NCI-H2107 (cell line): ENCODE results near the gene MAGEA4.

Experiments used
- DNase-seq: peaks from one replicate; lab custom pipeline; 2025; lab: John Stamatoyannopoulos, UW

MAGEA4 gene

DNA sequence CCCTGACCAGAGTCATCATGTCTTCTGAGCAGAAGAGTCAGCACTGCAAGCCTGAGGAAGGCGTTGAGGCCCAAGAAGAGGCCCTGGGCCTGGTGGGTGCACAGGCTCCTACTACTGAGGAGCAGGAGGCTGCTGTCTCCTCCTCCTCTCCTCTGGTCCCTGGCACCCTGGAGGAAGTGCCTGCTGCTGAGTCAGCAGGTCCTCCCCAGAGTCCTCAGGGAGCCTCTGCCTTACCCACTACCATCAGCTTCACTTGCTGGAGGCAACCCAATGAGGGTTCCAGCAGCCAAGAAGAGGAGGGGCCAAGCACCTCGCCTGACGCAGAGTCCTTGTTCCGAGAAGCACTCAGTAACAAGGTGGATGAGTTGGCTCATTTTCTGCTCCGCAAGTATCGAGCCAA lies 11.0 kb downstream of the MAGEA4 start:
- DNase-seq: no peak

DNA sequence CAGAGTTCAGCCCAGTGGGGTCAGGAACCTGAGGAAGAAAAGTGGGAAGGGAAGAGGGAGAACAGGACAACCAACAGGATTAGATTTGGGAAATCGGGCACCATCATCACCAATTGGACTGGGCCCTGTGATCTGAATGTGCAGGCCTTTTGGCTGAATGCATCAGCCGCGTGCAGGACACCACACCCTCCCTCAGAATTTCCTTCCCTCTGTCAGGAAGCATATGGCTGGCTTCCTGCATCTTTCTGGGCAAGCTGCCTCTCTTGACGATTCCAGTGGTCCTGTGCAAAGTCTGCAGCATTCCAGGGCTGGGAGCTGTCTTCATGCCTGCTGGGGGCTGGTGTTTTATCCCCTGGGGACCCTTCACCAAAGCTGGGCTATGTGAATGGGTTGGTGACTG lies 16.4 kb downstream of the MAGEA4 start:
- no peak for DNase-seq

DNA sequence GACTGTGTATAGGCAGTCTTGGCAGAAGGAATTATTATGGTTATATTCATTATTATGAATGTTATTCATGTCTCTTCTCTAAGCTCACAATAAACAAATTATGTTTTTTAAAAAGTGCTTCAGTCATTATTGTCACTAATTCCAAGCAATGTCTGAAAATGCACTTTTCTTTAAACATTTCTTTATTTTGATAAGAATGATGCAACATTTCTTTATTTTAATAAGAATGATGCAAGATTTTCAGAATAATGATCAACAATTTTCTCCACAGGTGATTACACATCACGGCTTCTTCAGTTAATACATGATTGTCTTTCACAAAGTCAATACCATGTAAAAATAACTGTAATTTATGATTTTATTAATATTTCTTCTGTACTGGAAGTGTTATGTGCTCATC lies 22.7 kb downstream of the MAGEA4 start:
- no peak for DNase-seq

DNA sequence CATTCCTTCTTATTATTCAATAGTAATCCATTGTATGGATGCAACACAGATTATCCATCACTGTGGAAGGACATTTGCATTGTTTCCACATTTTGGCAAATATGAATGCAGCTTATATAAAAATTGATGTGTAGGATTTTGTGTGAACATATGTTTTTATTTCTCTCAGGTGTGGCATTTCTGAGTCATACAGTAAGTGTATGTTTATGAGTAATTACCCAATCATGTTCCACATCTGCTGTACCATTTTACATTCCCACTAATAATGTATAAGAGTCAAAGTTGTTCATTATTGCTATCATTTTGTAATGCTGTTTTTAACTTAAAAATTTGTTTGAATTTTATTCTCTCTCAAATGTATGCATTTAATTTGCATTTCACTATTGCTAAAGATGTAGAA lies 25.5 kb downstream of the MAGEA4 start:
- no peak for DNase-seq

DNA sequence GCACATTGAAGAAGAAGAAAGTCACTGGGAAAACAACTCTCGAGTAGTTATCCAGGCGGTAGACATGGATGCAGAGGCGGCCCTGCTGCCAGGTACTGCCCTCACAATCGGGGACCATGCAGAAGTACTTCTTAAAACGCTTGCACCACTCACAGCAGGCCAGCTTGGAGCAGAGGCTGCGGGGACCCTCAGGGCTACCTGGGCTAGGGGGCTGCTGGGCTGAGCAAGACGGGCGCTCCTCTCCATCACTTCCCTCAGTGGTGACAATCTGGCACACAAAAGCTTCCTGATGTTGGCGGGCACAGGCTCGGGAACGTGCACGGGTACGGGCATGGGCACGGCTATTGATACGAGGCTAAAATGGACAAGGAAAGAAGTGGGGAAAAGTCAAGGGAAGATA lies 42.0 kb downstream of the MAGEA4 start:
- DNase-seq: no peak

DNA sequence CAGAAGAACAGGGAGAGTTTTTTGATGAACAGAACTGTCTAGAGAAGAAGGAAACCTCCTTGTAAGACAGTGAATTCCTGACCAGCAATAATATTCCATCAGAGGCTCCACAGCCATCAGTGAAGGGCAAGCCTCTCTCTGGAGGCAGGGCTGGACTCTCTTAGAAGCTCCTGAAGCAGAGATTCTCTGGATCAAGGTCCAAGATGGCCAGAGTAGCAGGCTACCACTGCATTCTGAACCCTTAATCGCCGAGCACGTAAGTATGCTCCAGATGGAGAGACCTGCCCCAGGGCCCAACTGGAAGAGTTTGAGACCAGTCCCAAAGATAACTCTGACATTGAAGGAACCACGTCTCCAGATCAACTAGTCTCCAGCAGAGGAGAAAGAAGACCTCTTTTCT lies 45.4 kb downstream of the MAGEA4 start:
- DNase-seq: no peak

DNA sequence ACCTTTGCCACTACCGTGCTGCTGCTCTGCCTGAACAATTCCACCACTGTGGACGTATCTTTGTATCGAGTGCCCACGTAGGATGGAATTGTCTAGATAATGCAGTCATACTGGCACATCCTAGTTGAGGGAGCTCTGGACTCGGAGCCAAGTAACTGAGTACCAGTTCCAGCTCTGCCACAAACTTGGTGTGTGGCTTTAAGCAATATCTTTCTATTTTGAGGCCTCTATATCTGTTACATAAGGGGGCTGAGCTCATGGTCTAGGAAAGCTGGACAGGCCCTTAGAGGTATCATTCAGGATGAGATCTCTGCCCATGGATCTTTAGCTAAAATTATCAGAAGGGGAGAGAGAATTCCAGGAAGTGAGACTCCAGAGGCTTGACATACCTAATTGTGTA lies 49.3 kb downstream of the MAGEA4 start:
- DNase-seq: no peak

DNA sequence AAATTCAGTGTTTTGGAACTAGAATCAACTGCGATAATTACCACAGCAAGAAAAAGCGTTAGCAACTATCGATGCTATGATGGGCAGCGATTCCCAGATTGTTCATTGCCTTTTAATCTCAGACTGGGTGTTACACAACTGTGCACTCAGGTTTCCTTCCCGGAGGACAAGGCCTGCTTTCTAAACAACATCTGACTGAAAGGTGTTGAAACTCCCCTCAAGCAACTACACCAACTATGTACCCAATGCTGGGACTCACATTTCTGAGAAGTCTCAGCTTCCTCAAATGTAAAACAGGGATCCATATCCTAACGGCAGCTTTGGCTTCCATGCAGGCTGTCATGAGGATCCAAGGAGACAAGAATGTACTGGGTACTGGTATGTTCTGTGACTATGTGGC lies 53.5 kb downstream of the MAGEA4 start:
- DNase-seq: no peak

DNA sequence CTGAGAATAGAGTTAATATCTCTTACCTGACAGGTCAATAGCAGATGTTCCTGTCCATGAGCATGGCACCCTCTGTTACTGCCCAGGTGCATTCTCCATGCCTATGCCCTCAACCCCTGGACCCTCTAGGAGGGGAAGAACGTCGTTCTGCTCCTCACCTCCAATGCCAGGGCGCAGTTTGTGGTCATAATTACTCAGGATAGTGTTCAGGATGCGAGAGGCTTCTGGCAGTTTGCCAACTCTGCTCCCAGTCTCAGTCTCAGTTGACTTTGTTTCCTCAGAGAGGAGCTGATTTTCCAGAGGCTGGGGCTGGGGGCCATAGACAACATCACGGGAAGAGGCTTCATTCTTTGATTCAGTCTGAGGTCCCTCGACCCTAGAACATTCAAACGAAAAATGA lies 57.3 kb downstream of the MAGEA4 start:
- no peak for DNase-seq

DNA sequence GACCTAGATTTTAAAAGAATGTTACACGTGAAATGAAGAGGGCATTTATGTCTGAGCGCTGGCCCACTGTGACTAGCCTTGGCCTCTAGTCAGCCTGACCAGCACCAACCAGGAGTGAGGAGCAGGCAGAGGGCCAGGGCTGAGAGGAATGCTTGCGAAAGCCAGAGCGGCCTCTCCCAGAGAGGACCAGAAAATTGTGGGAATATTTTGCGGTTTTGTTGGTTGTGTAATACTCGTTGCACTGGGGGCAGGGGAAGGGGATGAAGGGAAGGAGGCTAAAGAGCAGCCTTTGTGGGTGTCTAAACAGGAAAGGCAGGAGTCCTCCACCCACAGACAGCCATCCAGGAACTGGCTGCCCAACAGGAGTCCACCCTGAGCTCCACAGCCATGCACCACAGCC lies 58.0 kb downstream of the MAGEA4 start:
- no peak for DNase-seq

DNA sequence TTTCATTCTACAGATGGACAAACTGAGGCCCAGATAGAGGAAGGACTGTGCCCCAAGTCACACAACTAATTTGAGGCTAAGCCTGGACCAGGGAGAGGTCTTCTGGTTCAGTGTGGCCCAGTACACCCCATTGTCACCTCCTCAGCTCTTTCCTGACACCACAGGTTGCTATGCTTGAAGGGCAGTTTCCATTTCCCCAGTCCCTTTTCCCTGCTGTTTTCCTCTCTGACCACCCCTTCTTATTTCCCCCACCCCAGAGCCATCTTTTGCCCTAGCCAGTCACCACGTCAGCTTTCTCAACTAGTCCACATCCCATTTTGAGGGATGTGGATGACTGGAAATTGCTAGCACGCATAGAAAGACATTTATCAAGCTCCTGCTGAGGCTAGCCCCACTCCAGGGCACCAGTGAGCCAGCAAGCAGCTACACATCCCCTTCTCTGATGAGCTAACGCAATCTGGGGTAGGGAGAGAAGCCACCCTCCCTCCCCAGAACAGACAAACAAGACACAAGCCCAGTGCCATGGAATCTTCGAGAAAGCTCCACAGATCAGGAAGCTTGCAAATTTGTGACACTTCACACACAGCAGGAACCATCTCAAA lies 60.5 kb downstream of the MAGEA4 start:
- DNase-seq: no peak

DNA sequence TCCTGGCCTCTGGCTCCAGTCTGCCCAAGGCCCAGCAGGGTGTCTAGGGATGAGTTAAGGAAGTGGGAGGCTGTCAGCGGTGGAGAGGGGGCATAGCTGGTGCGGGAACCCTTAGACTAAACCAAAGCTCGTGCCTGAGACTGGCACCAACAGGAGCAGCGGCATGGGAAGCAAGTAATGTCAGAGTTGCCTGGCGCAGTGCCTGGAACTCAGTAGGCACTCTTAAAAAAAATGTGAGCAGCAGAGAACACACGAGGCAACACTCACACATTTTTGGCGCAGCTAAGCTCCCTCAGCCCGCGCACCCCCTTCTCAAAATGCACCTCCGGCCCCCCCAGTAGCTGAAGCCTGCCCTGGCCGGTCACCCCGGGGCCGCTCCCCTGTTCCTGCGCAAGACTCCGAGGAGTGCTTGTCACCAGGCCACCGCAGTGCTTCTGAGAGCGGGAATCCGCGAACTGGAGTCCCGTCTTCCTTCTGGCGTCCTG lies 61.2 kb downstream of the MAGEA4 start:
- DNase-seq: no peak
